ENCODE data around the gene ARHGEF28. TPM values are rescaled to one million over a fixed set of nuclear protein-coding genes. Genes with fewer than 3 reads are reported as not detected.
A peak's percentile ranks its signal among the peaks of the same experiment; 100 is the strongest.

Gene ARHGEF28
- total and polyA plus RNA-seq, 9 of the 15 experiments (the other 6 are each of a cell fraction or from before 2014, with no cell fraction given), result 0.27 TPM; not detected in 8

GRCh38 chr5:73727470-73727869, 101.5 kb downstream of the ARHGEF28 start:
- no peak overlapping the region for H3K9ac ChIP-seq (ENCODE audit: insufficient read depth in 1 of 2, low read depth in 2 of 2, low read length in 2 of 2)
- H3K27me3 ChIP-seq (ENCODE audit: control insufficient read depth in 2 of 2, insufficient read depth in 2 of 2, low read length in 2 of 2), result no peaks in the 10 kb centered on the region; a peak in 2 of 5 replicates
- 0% methylated on average over 1 of the region's 1 CpG for WGBS (ENCODE audit: insufficient coverage, low coverage, missing lambda C conversion rate)
- H3K9me1 ChIP-seq (ENCODE audit: control insufficient read depth, insufficient read depth, low read length), result no peaks in the 10 kb centered on the region
- no peak overlapping the region for H3K4me2 ChIP-seq (ENCODE audit: insufficient read depth, low read length)
- ChIA-PET CTCF (ENCODE audit: low intra/inter-chr PET ratio) (no interaction called here), POLR2A (no interaction called here)
- no peak for TF ChIP-seq HNRNPUL1 (IDR thresholded peaks at IDR 0.05; ENCODE audit: low read length)
- no peak for TF ChIP-seq TGIF2 (CRISPR knock-in tag; IDR thresholded peaks at IDR 0.05)
- no peak for TF ChIP-seq E2F3 (CRISPR knock-in tag; IDR thresholded peaks at IDR 0.05)
- no peak for TF ChIP-seq ZNF23 (CRISPR knock-in tag; IDR thresholded peaks at IDR 0.05)
- TF ChIP-seq CBX2 (IDR thresholded peaks at IDR 0.05; ENCODE audit: insufficient read depth, low read length, poor library complexity, severe bottlenecking), result no peak
- TF ChIP-seq, protein P1, sequence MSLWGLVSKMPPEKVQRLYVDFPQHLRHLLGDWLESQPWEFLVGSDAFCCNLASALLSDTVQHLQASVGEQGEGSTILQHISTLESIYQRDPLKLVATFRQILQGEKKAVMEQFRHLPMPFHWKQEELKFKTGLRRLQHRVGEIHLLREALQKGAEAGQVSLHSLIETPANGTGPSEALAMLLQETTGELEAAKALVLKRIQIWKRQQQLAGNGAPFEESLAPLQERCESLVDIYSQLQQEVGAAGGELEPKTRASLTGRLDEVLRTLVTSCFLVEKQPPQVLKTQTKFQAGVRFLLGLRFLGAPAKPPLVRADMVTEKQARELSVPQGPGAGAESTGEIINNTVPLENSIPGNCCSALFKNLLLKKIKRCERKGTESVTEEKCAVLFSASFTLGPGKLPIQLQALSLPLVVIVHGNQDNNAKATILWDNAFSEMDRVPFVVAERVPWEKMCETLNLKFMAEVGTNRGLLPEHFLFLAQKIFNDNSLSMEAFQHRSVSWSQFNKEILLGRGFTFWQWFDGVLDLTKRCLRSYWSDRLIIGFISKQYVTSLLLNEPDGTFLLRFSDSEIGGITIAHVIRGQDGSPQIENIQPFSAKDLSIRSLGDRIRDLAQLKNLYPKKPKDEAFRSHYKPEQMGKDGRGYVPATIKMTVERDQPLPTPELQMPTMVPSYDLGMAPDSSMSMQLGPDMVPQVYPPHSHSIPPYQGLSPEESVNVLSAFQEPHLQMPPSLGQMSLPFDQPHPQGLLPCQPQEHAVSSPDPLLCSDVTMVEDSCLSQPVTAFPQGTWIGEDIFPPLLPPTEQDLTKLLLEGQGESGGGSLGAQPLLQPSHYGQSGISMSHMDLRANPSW (CRISPR knock-in tag; IDR thresholded peaks at IDR 0.05), result no peak
- no peaks in the 10 kb centered on the region for H3K9me3 ChIP-seq (replicated peaks; ENCODE audit: control insufficient read depth, insufficient read depth, low read depth, low read length)
- H3K27ac ChIP-seq (ENCODE audit: extremely low read depth, low read depth, low read length), result no peak overlapping the region
- ATAC-seq (no peak), FAIRE-seq (peak; percentile 26), DNase-seq (ENCODE audit: extremely low read depth in 1 of 4, low spot score in 3 of 4) (no peak)
- no peak overlapping the region for H2AFZ ChIP-seq (ENCODE audit: low read depth, low read length)
- intact Hi-C loops (cut with micrococcal nuclease) (no loop called here), in situ Hi-C loops (cut with MboI) (no loop called here)
- BruUV-seq (replicated peaks), result no TSS peak
- H3K79me2 ChIP-seq (ENCODE audit: control insufficient read depth, insufficient read depth, low read length), result no peaks in the 10 kb centered on the region
- no peaks in the 10 kb centered on the region for H4K20me1 ChIP-seq (replicated peaks; ENCODE audit: control insufficient read depth, insufficient read depth, low read length)
- H3K4me1 ChIP-seq (replicated peaks in 1 of 2; ENCODE audit: control insufficient read depth in 2 of 2, insufficient read depth in 2 of 2, low read length in 2 of 2), result no peaks in the 10 kb centered on the region
- H3K4me3 ChIP-seq, result no peak overlapping the region
- no peaks in the 10 kb centered on the region for H3K36me3 ChIP-seq (ENCODE audit: control insufficient read depth, insufficient read depth, low read length)
